HG03558 (cell line): ENCODE results near the gene SIGLEC14.
"Not testable (repeated sequence)": the region's sequence is repeated elsewhere in the genome, so short reads cannot be mapped to it uniquely, and the experiment has no call there.

Experiments
- ATAC-seq: cut with Tn5 transposase; IDR thresholded peaks from one replicate; pipeline ENCODE4 v1.9.1; 2021; ENCODE audit warnings: moderate number of reproducible peaks; ENCODE audit not compliant: unreplicated experiment; ENCODE audit errors: extremely low read depth

Gene SIGLEC14

DNA sequence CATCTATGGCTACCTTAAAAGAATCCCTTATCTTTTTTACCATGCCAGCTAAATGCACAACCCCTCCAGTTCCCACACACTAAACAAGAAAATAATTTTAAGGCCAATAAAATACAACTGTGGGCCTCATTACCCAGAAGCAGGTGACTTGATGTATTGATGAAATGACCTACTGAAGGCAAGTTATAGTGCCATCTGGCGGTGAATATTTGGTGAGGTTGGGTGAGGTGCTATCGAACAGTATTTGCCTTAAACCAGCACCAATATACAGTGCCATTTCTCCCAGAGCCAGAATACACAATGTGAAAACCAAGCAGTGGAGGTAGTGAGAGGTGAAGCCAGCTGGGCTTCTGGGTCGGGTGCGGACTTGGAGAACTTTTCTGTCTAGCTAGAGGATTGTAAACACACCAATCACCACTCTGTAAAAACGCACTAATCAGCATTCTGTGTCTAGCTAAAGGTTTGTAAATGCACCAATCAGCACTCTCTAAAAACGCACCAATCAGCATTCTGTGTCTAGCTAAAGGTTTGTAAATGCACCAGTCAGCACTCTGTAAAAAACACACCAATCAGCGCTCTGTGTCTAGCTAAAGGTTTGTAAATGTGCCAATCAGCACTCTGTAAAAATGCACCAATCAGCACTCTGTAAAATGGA lies 29.4 kb upstream of the SIGLEC14 start:
- ATAC-seq, result not testable (repeated sequence)

DNA sequence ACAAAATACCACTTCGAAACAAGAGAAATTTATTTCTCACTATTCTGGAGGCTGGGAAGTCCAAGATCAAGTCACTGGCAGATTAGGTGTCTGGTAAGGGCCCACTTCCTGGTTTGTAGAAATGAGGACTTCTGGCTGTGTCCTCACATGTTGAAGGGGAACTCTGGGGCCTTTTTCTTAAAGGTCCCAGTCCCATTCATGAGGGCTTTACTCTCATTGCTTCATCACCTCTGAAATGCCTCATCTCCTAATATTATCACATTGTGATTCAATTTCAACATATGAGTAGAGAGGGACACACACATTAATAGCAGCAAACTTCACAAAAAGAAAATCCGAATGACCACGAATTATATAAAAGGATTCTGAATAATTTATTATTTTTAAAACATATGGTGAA lies 21.6 kb upstream of the SIGLEC14 start:
- ATAC-seq, result no peak

DNA sequence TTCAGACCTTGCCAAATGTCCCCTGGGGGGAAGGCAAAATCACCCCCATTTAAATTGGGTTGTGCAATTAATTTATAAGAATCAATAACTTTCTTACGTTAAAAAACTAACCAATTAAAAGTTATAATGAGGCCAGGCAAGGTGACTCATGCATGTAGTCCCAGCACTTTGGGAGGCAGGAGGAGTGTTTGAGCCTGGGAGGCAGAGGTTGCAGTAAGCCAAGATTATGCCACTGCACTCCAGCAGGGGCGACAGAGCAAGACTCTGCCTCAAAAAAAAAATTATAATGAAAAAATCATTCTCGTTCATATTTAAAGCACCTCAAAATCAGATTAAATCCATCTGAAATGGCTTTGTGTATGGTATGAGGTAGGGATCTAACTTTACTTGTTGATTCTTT lies 18.4 kb upstream of the SIGLEC14 start:
- no peak for ATAC-seq

- no peak for ATAC-seq
Observed at GRCh38 chr19:51664131-51664530, 17.5 kb upstream of the SIGLEC14 start.

DNA sequence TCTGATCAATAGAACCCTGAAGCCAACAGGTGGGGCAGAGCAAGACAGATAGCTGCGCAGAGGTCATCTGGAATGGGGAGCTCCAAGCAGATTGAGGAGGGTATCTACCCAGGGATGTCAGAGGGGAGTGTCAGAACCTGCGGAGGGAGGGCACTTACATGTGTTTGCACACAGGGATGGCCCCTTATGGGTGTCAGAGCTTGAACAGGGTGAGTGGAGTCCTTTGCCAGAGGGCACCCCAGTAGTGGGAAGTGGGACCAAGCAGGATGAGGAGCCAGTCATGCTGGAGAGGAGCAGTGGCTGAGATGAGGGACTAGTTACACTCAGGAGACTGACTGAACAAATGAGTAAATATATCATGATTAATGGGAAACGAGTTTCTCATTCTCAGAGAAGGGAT lies 17.0 kb upstream of the SIGLEC14 start:
- ATAC-seq, result no peak

GRCh38 chr19:51660975-51661600 lies 14.5 kb upstream of the SIGLEC14 start:
- ATAC-seq, result no peak

DNA sequence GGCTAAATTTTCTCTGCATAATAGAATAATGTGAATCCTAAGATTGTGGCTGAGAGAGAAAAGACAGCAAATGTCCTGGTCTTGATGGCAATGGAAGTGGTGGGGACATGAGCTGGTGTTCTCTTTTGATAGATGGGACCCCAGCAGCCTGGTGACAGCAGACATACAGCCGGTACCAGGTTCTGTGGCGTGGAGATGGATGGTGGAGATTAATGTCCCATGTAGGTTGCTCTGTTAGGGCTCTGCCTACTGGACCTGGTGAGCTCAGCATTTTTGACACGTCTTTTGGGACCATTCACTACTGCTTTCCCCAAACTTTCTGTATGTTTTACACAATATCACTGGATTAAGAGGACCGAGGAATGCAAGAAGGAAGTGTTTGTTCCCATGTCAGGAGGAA lies 8.2 kb upstream of the SIGLEC14 start:
- ATAC-seq, result no peak

- no peak for ATAC-seq
Observed at GRCh38 chr19:51653162-51653561, 6.5 kb upstream of the SIGLEC14 start.

DNA sequence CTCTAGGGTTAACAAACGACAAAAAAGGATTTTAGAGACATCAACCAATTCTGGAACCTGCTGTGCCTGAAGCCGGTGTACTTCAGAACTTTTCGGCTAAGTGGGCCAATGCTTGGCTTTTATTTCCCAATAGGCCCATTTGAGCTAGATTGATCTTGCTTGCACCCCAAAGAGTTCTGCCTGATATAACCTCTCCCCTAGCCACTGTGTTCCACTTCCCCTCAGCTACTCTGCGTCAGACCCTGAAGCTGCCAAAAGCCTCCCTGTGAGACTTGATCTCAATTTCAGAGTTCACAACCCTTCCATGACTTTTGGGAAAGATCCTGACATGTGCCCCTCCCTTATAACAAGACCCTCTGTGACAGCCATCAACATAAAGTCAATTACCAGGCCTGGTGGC lies 5.6 kb upstream of the SIGLEC14 start:
- no peak for ATAC-seq

DNA sequence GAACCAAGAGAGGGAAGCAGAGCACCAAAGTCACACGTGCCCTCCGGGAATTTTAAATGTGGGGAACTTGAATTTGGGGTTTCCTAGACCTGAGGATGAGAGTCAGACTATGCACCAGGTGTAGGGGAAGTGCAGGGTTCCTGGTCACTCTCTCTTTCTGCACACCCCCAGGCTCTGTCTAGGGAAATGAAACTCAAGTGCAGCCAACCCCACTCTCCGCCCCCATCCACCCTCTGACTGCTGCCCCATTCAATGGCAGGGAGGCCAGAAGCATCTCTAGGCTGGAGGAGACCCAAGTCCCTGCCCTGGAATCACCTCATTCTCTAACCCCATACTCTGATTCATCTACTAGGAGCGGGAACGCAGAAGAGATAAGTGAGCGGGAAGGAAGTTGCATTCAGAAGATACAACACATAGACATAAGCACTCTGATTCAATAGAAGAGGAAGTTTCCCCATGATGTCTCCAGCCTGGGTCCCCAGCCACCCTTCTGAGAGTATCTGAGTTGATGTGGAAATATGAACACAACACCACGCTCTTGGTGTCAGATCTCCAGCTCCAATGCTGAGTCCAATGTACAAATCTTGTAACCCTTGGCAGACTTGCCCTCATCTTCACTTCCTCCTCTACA lies 4.7 kb upstream of the SIGLEC14 start:
- ATAC-seq, result no peak

GRCh38 chr19:51647318-51647717 lies 693 bp upstream of the SIGLEC14 start:
- ATAC-seq, result no peak

DNA sequence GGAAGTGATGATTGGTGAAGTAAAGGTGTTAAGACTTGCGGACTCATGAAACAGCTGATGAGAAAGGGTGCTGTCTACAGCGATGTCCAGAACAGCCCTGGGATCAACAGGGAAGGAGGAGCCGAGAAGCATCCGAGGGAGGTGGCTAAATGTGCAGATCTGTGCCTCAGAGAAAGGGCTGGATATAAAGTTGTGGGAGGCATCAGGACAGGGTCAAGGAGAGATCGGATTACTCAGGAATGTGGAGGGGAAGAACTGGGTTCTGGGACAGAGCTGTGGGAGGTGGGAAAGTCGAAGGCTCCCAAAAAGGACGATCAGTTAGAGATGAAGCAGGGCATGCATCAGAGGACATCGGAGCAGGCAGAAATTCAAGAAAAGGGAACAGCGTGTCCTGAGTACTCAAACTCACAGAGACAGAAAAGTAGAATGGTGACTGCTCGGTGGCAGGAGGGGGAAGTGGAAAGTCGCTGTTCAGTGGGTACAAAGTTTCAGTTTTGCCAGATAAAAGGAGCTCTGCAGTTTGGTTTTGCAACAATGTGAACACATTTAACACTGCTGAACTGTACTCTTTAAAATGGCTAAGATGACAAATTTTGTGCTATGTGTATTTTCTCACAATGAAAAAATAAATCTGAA lies 1.9 kb downstream of the SIGLEC14 start:
- no peak for ATAC-seq

DNA sequence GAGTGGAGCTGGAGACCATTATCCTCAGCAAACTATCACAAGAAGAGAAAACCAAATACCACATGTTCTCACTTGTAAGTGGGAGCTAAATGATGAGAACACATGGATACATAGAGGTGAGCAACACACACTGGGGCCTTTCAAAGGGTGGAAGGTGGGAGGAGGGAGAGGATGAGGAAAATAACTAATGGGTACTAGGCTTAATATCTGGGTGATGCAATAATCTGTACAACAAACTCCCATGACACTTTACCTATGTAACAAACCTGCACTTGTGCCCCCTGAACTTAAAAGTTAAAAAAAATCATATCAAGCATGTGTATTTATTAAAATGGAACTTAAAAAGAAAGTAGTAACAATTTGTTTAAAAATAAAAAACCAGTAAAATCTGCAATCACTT lies 5.0 kb downstream of the SIGLEC14 start:
- ATAC-seq, result no peak

DNA sequence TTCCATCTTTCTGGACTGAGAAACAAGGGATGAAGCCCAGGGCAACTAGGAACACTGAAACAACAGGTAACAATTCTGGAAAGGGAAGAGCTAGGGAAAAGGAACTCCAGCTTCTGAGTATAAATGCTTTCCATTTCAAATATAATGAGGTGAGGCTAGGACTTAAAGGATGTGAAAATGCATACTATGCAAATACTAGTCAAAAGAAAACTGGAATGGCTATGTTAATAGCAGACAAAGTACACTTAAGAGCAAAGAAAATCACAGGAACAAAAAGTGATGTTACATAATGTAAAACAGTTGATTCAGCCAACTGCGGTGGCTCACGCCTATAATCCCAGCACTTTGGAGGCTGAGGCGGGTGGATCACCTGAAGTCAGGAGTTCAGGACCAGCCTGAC lies 6.2 kb downstream of the SIGLEC14 start:
- ATAC-seq, result no peak

DNA sequence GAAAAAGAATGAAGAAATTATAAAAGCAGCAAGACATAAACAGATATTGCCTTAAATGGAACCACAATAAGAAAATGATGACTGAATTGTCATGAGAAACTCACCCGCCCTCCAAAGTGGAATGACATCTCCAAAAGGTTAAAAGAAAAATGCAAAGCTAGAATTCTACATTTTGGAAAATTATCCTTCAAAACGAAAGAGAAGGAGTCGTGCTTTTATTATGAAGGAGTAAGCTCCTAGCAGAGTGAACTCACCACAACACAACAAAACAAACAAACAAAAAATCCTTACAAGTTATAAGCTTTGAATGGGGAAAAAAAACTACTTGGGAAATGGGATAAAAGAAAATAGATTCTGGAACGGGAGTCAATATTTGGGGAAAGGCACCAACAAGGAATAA lies 6.7 kb downstream of the SIGLEC14 start:
- ATAC-seq, result no peak

- ATAC-seq, result no peak
Observed at GRCh38 chr19:51637362-51637978, 9.2 kb downstream of the SIGLEC14 start.

DNA sequence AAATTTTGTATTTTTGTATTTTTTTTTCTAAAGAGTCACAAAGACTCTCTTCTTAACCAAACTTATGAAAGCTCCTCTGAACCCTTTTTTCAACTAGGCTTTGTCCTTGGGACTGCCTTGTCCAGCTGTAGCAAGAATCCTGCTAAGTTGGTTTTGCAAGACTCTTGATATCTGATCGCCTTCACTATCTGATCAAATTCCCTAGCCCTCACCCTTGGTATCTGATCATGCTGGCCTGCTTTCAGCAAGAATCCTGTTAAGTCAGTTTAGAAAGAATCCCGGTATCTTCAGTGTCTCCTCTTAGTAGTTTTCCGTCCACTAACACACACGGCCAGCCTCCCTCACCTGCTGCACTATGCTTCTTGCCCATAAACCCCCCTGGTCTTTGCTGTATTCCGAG lies 14.5 kb downstream of the SIGLEC14 start:
- ATAC-seq, result no peak

- not testable (repeated sequence) for ATAC-seq
Observed at GRCh38 chr19:51630315-51630714, 16.3 kb downstream of the SIGLEC14 start, which contains the start of gene SIGLEC5. Gene SIGLEC5 (minus strand): TSS chr19:51630401. CDS start chr19:51630335, 66 bp downstream.

DNA sequence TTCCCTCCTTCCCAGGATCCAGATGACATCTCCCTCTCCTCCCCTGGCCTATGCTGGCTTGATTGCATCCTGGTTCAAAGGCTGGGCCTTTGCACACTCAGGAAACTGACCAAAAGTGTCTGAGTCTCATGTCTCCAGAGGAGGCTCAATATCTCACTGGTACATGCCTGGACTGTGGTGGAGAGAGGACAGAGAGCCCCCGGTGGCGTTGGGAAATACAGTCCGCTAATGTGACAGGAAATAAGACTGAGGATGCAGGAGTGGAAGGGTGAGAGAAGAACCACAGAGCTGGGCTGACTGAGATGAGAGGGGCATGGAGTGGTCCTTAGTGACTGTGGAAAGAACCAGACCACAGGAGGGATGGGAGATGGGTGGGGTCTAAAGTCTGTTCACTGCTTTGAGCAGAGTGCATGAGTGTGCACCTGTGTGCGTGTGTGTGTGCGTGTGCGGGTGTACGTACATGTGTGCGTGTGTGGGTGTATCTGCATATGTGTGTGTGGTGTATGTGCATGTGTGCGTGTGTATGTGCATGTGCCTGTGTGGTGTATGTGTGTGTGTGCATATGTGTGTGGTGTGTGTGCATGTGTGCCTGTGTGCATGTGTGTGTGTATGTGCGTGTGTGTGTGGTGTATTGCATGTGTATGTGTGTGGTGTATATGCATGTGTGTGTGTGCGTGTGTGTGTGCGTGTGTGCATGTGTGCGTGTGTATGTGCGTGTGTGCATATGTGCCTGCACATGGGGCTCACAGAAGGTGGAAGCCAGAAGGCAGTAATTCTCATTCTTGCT lies 18.3 kb downstream of the SIGLEC14 start:
- no peak for ATAC-seq

GRCh38 chr19:51627491-51628138 lies 19.0 kb downstream of the SIGLEC14 start:
- no peak for ATAC-seq
